WI38 (cell line): Measurements from ENCODE around the gene MVK.

Experiments used
- H3K4me3 ChIP-seq: 2 replicates; pipeline ENCODE4 v1.5.1; 2011; ENCODE audit warnings: low read depth, mild to moderate bottlenecking, control low read depth, low read length
- TF ChIP-seq, protein P1 (sequence below): IDR thresholded peaks from 2 replicates; pipeline ENCODE4 v1.5.1; 2012; ENCODE audit warnings: low read depth, mild to moderate bottlenecking, control low read depth, low read length

The MVK gene

DNA sequence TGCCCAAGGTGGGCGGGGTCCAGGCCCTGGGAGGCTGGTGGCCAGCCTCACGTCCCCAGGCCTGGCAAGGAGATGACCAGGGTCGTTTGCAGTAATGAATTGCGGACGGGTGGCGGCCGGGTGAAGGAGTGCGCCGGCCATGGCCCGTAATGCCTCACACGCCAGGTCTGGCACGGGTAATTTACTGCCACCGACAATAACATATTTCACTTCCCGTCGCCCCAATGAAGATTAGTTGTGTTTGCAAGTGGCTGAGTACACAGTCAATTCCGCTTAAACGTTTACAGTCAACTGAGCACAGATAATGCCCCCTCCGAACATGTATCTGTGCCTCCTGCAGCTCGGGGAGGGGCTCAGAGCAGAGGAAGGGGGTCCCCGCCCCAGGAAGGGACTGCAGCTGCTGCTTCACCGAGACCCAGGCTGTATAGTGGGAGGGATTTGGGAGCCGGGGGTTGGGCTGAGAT lies 48.3 kb downstream of the MVK start:
- TF ChIP-seq, protein P1, sequence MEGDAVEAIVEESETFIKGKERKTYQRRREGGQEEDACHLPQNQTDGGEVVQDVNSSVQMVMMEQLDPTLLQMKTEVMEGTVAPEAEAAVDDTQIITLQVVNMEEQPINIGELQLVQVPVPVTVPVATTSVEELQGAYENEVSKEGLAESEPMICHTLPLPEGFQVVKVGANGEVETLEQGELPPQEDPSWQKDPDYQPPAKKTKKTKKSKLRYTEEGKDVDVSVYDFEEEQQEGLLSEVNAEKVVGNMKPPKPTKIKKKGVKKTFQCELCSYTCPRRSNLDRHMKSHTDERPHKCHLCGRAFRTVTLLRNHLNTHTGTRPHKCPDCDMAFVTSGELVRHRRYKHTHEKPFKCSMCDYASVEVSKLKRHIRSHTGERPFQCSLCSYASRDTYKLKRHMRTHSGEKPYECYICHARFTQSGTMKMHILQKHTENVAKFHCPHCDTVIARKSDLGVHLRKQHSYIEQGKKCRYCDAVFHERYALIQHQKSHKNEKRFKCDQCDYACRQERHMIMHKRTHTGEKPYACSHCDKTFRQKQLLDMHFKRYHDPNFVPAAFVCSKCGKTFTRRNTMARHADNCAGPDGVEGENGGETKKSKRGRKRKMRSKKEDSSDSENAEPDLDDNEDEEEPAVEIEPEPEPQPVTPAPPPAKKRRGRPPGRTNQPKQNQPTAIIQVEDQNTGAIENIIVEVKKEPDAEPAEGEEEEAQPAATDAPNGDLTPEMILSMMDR = no peak
- no peak overlapping the region for H3K4me3 ChIP-seq

DNA sequence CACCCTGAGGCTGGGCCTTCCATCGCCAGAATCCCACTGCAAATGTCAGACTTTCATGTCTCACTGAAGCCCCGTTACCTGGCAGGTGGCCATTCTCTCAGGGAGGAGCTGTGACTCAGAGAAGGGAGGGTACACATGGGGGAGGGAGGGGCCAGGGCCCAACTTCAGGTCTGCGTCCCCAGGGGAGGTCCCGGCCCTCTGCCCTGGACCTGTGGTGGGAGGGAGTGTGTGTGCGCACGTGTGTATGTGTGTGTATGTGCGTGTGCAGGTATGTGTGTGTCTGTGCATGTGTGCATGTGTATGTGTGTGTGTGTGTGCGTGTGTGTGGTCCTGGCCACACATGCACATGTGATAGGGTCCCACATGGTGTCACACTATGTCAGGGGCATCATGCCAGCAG lies 50.9 kb downstream of the MVK start:
- TF ChIP-seq, protein P1 = no peak
- H3K4me3 ChIP-seq = no peak overlapping the region

DNA sequence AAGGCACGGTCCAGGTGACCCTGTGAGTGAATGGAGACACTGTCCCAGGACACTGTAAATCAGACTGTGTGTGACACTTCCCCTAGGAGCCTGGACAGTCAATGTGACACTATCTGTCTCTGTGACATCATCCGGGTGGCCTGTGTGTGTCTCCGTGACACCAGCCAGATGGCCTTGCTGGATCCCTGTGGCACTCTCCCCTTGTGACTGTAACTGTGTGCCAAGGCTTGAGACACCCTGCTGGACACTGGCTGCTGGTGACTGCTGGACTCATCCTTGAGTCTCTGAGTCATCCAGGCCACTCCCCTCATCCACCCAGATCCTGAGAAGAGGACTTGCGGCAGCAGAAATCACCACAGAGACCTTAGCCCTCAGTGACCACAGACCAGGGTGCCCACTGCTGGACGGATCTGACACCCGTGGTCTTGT lies 51.6 kb downstream of the MVK start:
- H3K4me3 ChIP-seq = no peak overlapping the region
- TF ChIP-seq, protein P1 = no peak

DNA sequence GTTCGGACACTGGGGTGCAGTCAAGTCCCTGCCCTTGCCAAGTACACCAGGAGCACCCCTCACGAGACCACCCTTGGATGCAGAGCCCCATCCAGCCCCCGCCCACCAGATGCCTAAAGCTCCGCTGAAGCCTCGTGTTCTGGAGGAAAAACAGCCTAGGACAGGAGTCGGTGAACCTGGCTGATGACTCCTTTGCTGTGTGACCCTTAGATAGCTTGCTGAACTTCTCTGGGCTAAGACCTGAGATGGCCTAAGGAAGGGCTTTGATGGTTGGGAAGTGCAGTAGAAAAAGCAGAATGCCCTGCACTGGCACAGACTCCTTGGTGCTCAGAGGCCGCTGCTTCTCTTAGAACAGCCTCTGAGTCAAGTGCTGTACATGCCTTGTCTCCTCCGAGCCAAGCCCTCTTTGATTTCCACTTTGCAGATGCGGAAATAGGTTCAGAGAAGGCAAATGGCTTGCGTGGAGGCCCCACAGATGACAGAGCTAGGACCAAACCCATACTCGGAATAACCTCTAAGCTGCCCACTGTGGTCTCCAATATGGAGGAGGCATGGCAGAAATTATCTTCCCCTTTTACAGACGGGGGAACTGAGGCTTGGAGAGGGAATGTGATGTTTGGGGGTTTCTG lies 52.3 kb downstream of the MVK start:
- no peak overlapping the region for H3K4me3 ChIP-seq
- TF ChIP-seq, protein P1 = no peak

DNA sequence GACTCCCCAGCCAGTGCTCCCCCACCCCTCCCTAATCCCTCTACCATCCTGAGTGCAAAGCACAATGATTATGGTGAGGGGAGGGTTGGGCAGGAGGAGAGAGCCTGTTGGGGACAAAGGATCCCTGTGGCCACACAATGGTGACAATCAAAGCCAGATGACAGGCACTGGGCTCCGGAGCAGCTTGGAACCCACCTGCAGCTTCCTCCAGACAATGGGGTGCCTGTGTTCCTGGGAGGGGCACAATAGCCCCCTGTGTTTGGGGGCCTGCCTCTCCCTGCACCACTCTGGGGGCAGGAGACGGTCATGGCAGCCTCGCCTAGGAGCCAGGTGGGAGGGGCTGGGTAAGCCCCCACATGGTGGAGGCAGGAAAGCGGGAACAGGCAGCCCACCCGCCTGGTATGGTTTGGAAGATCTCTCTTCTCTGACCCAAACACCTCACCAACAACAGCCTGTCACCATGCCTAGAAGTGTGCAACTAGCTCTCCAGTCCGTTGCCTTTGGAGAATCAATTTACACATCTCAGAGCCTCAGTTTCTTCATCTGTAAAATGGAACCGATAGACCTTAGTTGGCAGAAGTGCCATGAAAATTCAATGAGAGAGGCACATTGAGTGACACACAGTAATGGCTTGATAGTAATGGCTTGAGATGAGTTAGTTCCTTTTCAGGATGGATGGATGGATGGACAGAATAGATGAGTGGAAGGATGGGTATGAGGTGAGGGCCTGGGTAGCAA lies 53.0 kb downstream of the MVK start:
- H3K4me3 ChIP-seq = no peak overlapping the region
- TF ChIP-seq, protein P1 = no peak

DNA sequence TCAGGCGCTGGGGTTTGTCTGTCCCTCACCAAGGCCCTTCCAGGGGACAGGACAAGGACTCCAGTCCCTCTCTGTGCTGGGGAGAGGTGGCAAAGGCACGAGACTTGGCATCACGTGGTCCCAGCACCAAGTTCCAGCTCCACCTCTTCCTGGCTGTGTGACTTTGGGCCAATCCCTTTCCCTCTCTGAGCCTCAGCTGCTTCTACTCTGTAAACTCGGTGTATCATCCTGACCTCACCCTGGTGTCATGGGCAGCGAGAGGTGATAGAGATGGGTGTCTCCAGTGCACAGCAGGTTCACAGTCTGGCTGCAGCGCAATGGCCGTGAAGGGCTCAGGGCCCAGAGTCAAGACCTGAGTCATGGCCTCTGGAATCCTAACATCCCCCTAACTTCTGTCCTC lies 54.0 kb downstream of the MVK start:
- H3K4me3 ChIP-seq = no peak overlapping the region
- TF ChIP-seq, protein P1 = no peak

DNA sequence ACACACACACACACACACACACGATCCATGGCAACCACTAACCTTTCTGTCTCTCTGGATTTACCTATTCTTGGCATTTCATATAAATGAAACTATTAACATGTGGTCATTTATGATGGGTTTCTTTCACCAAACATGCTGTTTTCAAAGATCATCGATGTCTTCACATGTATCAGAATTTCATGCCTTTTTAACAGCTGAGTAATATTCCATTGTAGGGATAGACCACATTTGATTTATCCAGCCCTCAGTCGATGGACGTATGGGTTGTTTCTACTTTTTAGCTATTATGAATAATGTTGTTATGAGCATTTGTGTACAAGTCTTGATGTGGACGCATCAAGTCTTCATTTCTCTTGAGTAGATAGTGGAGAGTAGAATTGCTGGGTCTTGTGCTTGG lies 56.5 kb downstream of the MVK start:
- H3K4me3 ChIP-seq = no peak overlapping the region
- TF ChIP-seq, protein P1 = no peak
